DOHH2 (cell line): ENCODE measurements around the gene CEP20.

Experiments
- H3F3A ChIP-seq: fragments of 200-600 bp; sonication (generic), shearing (Covaris generic); 2 replicates; pipeline ENCODE4 v1.6.0; 2016; ENCODE audit warnings: antibody characterized with exemption, mild to moderate bottlenecking; ENCODE audit not compliant: control insufficient read depth, insufficient read depth
- H3K27ac ChIP-seq: fragments of 200-600 bp; sonication (generic); 2 replicates; pipeline ENCODE4 v1.5.1; 2014; ENCODE audit warnings: low read depth, mild to moderate bottlenecking, low read length, moderate library complexity
- H3K27me3 ChIP-seq: fragments of 200-600 bp; sonication (generic); 2 replicates; pipeline ENCODE4 v1.6.1; 2014; ENCODE audit warnings: mild to moderate bottlenecking, low read length, mixed read lengths; ENCODE audit not compliant: control insufficient read depth
- H3K36me3 ChIP-seq: fragments of 200-600 bp; sonication (generic); 2 replicates; pipeline ENCODE4 v1.6.1; 2014; ENCODE audit warnings: mild to moderate bottlenecking, low read length, moderate library complexity, mixed read lengths; ENCODE audit not compliant: control insufficient read depth
- H3K4me1 ChIP-seq: fragments of 200-600 bp; sonication (generic); 2 replicates; pipeline ENCODE4 v1.6.1; 2014; ENCODE audit warnings: mild to moderate bottlenecking, low read length, mixed read lengths; ENCODE audit not compliant: control insufficient read depth
- H3K4me2 ChIP-seq: fragments of 200-600 bp; sonication (generic); 2 replicates; pipeline ENCODE4 v1.6.0; 2014; ENCODE audit warnings: mild to moderate bottlenecking, low read length, moderate library complexity
- H3K4me3 ChIP-seq: fragments of 200-600 bp; sonication (generic); 2 replicates; pipeline ENCODE4 v1.5.1; 2014; ENCODE audit warnings: mild to moderate bottlenecking, low read length, mixed read lengths
- H3K79me2 ChIP-seq: fragments of 200-600 bp; sonication (generic); 2 replicates; pipeline ENCODE4 v1.6.1; 2014; ENCODE audit warnings: mild to moderate bottlenecking, low read length, mixed read lengths; ENCODE audit not compliant: control insufficient read depth
- H3K9me2 ChIP-seq: fragments of 200-600 bp; sonication (generic); replicated peaks from 2 replicates; pipeline ENCODE4 v1.6.1; 2014; ENCODE audit warnings: mild to moderate bottlenecking, low read length, mixed read lengths; ENCODE audit not compliant: control insufficient read depth
- H3K9me3 ChIP-seq: fragments of 200-600 bp; sonication (generic); 2 replicates; pipeline ENCODE4 v1.6.1; 2014; ENCODE audit warnings: antibody characterized with exemption, low read length, mixed read lengths; ENCODE audit not compliant: control insufficient read depth, insufficient read depth
- H4K20me1 ChIP-seq: fragments of 200-600 bp; sonication (generic); 2 replicates; pipeline ENCODE4 v1.6.0; 2014; ENCODE audit warnings: low read depth, mild to moderate bottlenecking, antibody characterized with exemption, low read length, moderate library complexity; ENCODE audit not compliant: control insufficient read depth, insufficient read depth
- EZH2phosphoT487 ChIP-seq: fragments of 200-600 bp; sonication (generic); IDR thresholded peaks from 2 replicates; pipeline ENCODE4 v1.6.1; 2017; ENCODE audit warnings: borderline replicate concordance, mild to moderate bottlenecking, antibody characterized with exemption, low read length, moderate library complexity, mixed read lengths
- TF ChIP-seq, protein P1 (sequence below): fragments of 200-600 bp; sonication (generic); IDR thresholded peaks from one replicate; pipeline ENCODE4 v1.5.1; 2014; ENCODE audit warnings: antibody characterized with exemption, mild to moderate bottlenecking, low read depth, low read length; ENCODE audit not compliant: poor library complexity, severe bottlenecking

Gene CEP20

DNA sequence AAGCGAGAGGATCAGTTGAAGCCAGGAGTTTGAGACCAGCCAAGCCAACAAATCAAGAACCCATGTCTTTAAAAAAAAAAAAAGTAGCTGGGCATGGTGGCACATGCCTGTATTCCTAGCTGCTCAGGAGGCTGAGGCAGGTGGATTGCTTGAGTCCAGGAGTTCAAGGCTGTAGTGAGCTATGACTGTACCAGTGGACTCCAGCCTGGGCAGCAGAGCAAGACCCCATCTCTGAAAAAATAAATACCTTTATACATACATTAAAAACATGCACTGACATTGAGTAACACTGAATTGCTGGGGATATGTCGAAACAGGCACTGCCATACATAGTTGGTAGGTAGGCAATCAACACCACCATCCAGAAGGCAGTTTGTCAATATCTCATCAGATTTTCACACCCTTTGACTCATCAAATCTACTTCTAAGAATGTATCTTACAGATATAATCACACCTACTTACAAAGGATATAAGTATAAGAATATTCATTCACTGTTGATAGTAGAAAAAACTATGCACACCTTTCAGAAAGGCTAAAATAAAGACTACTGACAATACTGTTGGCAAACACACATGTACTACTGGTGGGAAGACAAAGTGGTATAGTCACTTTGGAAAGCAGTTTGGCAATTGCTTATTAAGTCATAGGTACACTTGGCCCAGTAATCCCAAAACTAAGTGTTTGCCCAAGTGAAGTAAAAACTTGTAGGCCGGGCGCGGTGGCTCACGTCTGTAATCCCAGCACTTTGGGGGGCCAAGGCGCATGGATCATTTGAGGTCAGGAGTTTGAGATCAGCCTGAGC lies 6.4 kb upstream of the CEP20 start:
- no peaks in the 10 kb centered on the region for H4K20me1 ChIP-seq
- no peak overlapping the region for H3K4me3 ChIP-seq
- H3F3A ChIP-seq = no peaks in the 10 kb centered on the region
- H3K9me2 ChIP-seq = no peaks in the 10 kb centered on the region
- H3K4me2 ChIP-seq = no peak overlapping the region
- TF ChIP-seq, protein P1, sequence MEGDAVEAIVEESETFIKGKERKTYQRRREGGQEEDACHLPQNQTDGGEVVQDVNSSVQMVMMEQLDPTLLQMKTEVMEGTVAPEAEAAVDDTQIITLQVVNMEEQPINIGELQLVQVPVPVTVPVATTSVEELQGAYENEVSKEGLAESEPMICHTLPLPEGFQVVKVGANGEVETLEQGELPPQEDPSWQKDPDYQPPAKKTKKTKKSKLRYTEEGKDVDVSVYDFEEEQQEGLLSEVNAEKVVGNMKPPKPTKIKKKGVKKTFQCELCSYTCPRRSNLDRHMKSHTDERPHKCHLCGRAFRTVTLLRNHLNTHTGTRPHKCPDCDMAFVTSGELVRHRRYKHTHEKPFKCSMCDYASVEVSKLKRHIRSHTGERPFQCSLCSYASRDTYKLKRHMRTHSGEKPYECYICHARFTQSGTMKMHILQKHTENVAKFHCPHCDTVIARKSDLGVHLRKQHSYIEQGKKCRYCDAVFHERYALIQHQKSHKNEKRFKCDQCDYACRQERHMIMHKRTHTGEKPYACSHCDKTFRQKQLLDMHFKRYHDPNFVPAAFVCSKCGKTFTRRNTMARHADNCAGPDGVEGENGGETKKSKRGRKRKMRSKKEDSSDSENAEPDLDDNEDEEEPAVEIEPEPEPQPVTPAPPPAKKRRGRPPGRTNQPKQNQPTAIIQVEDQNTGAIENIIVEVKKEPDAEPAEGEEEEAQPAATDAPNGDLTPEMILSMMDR = no peak
- no peak for TF ChIP-seq EZH2phosphoT487
- H3K36me3 ChIP-seq = no peaks in the 10 kb centered on the region
- H3K4me1 ChIP-seq = peaks cover 12% of the 10 kb centered on the region
- no peaks in the 10 kb centered on the region for H3K9me3 ChIP-seq
- H3K79me2 ChIP-seq = no peaks in the 10 kb centered on the region
- H3K27me3 ChIP-seq = no peaks in the 10 kb centered on the region
- H3K27ac ChIP-seq = no peak overlapping the region

DNA sequence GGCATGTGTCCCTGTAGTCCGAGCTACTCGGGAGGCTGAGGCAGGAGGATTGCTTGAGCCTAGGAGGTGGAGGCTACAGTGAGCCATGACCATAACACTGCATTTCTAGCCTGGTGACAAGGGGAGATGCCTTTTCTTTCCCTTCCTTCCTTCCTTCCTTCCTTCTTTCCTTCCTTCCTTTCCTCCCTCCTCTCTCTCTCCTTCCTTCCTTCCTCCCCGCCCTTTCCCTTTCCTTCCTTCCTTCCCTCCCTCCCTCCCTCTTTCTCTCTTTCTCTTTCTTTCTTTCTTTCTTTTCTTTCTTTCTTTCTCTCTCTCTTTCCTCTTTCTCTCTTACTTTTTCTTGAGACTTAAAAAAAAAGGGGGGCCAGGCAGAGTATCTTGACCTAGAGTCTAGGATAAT lies 3.1 kb upstream of the CEP20 start:
- peaks cover 15% of the 10 kb centered on the region for H3K4me1 ChIP-seq
- no peak for TF ChIP-seq EZH2phosphoT487
- TF ChIP-seq, protein P1 = no peak
- no peak overlapping the region for H3K4me2 ChIP-seq
- no peak overlapping the region for H3K4me3 ChIP-seq
- H3K36me3 ChIP-seq = peaks cover 4% of the 10 kb centered on the region
- H3K9me2 ChIP-seq = no peaks in the 10 kb centered on the region
- no peaks in the 10 kb centered on the region for H3K9me3 ChIP-seq
- H3K79me2 ChIP-seq = peaks cover 19% of the 10 kb centered on the region
- H3F3A ChIP-seq = no peaks in the 10 kb centered on the region
- H4K20me1 ChIP-seq = 0 out of 2 replicates have a peak, but pooled peaks cover 3% of the 10 kb centered on the region
- no peaks in the 10 kb centered on the region for H3K27me3 ChIP-seq
- no peak overlapping the region for H3K27ac ChIP-seq

DNA sequence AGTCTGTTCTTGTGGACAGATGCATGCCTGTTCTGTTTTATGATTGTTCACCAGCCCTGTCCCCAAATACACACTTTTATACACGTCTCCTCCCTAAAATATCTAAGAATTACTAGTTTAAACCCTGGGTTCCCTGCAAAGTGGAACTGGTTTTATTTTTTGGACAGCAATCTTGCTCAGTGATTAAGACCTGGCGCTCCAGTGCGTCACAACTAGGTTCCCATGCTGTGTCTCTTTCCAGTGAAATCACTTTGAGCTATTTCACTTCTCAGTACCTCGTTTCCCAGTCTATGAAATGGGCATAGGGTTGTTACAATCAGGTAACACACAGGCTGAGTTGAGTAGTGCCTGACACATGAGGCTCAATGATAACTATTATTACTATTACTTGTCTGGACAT lies 1.1 kb downstream of the CEP20 start:
- Histone ChIP-seq H3K27ac (no peak overlapping the region), H3K79me2 (peaks cover 50% of the 10 kb centered on the region), H3F3A (no peaks in the 10 kb centered on the region), H3K9me3 (no peaks in the 10 kb centered on the region), H3K36me3 (peaks cover 26% of the 10 kb centered on the region), H3K4me1 (peaks cover 24% of the 10 kb centered on the region), H3K9me2 (no peaks in the 10 kb centered on the region), H3K4me3 (peak overlapping the region; percentile 94), H3K4me2 (peak overlapping the region; percentile 50), H4K20me1 (peaks cover 3% of the 10 kb centered on the region; the same call in 1 of the 2 replicates), H3K27me3 (no peaks in the 10 kb centered on the region)
- no peak for TF ChIP-seq EZH2phosphoT487
- TF ChIP-seq, protein P1 = no peak
